ENCODE measurements around the gene SYNE3.

DNA sequence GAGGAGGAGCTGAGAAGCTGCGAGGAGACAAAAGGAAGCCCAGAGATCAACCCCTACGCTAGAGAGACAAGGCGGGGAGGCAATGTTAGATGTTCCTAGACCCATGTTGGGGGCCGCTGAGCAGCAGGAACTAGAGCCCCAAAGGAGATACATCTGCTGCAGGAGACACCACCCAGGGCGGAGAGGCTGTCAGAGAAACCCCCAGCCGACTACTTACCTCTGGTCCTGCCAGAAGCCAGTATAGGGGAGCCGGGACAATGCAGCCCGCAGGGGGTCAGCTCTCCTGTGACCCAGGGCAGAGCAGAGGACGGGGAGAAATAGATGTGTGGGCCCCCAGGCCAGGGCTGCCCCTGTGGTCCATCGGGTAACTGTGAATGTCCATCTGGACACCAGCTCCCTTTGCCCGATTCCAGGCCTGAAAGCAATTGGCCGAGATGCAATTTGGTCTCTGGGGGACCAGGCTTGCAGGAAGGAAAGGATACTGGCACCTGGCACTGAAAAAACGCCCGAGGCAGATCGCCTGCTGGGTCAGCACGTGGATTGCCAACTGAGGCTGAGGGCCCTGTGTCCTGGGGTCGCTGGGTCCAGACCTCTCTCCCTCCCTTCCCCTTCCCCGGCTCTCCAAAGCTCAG lies 34.9 kb downstream of the SYNE3 start:
- TF ChIP-seq, protein P1, sequence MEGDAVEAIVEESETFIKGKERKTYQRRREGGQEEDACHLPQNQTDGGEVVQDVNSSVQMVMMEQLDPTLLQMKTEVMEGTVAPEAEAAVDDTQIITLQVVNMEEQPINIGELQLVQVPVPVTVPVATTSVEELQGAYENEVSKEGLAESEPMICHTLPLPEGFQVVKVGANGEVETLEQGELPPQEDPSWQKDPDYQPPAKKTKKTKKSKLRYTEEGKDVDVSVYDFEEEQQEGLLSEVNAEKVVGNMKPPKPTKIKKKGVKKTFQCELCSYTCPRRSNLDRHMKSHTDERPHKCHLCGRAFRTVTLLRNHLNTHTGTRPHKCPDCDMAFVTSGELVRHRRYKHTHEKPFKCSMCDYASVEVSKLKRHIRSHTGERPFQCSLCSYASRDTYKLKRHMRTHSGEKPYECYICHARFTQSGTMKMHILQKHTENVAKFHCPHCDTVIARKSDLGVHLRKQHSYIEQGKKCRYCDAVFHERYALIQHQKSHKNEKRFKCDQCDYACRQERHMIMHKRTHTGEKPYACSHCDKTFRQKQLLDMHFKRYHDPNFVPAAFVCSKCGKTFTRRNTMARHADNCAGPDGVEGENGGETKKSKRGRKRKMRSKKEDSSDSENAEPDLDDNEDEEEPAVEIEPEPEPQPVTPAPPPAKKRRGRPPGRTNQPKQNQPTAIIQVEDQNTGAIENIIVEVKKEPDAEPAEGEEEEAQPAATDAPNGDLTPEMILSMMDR (IDR thresholded peaks at IDR 0.05) = no peak
- TF ChIP-seq POLR2A (IDR thresholded peaks at IDR 0.05) (no peak), POLR2AphosphoS5 (IDR thresholded peaks at IDR 0.05) (no peak)

All from breast epithelium (tissue), 3 donors.